ENCODE data around the gene LRP10. TPM values are rescaled to one million over a fixed set of nuclear protein-coding genes. Genes with fewer than 3 reads are reported as not detected.

The LRP10 gene
- total RNA-seq, 1 donor from 2014 or later: 38.6 TPM

GRCh38 chr14:22877000-22877501, 5.5 kb downstream of the LRP10 start:
- Mint-ChIP-seq H3K4me1 (peaks cover 11% of the 10 kb centered on the region), H3K4me3 (no peak overlapping the region), H3K9me3 (no peaks in the 10 kb centered on the region), H3K27ac (no peak overlapping the region), H3K36me3 (peaks cover 23% of the 10 kb centered on the region), H3K27me3 (ENCODE audit: low read depth) (no peaks in the 10 kb centered on the region)
- no peak for DNase-seq (ENCODE audit: low spot score in 2 of 2, unreplicated experiment in 2 of 2)
- no peak for TF ChIP-seq CTCF (IDR thresholded peaks at IDR 0.05; ENCODE audit: unreplicated experiment)

DNA sequence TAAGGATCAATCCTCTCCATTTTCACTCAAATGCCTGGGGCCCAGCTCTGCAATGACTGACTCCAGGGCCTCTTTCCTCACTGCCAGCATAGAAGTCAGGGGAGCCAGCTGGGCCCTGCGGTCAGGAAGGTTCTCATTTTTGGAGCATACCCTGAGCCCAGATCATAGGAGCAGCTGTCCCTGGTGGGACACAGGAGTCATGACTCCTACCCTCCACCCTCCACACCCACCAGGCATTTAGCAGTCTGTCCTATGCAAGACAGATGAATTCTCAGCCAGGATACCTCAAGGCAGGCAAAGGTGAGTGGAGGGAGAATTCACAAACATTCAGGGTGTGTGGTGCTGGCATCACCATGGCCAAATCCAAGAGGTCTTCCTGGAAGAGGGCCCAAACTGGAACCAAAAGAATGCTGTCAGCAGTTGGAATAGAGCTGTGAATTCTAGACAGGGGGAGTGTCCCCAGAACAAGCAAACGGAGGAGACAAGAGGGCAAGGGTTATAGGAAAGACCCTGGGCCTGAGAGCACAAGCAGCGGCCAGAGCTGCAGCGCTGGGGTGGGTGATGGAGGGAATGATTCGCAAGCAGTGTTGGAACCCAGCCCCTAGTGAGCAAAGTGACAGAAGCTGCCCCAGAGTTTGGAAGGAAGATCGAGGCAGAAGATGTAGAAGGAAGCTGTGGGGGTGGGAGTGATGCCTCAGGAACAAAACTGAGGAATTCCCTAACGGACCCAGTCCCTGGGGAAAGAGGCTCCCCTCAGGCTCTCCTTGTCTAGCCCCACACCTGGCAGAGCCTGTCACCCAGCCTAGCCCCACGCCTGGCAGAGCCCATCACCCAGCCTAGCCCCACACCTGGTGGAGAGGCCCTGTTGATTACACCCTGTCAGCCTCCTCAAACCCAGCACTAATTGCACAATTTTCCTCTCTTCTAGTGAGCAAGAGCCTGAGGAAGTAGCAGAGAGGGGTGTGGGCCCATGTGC, 7.0 kb downstream of the LRP10 start:
- TF ChIP-seq CTCF (IDR thresholded peaks at IDR 0.05; ENCODE audit: unreplicated experiment): no peak
- peaks cover 16% of the 10 kb centered on the region for H3K4me1 Mint-ChIP-seq
- H3K27me3 Mint-ChIP-seq (ENCODE audit: low read depth): no peaks in the 10 kb centered on the region
- H3K9me3 Mint-ChIP-seq: no peaks in the 10 kb centered on the region
- H3K36me3 Mint-ChIP-seq: peaks cover 23% of the 10 kb centered on the region
- DNase-seq (ENCODE audit: low spot score in 2 of 2, unreplicated experiment in 2 of 2): no peak
- no peak overlapping the region for H3K27ac Mint-ChIP-seq
- H3K4me3 Mint-ChIP-seq: no peak overlapping the region

GRCh38 chr14:22882064-22882463, 10.5 kb downstream of the LRP10 start:
- H3K4me1 Mint-ChIP-seq: peaks cover 40% of the 10 kb centered on the region
- no peak overlapping the region for H3K4me3 Mint-ChIP-seq
- H3K27ac Mint-ChIP-seq: peak overlapping the region; percentile 94
- H3K36me3 Mint-ChIP-seq: peaks cover 8% of the 10 kb centered on the region
- H3K9me3 Mint-ChIP-seq: no peaks in the 10 kb centered on the region
- no peak for DNase-seq (ENCODE audit: low spot score in 2 of 2, unreplicated experiment in 2 of 2)
- H3K27me3 Mint-ChIP-seq (ENCODE audit: low read depth): no peaks in the 10 kb centered on the region
- TF ChIP-seq CTCF (IDR thresholded peaks at IDR 0.05; ENCODE audit: unreplicated experiment): no peak

DNA sequence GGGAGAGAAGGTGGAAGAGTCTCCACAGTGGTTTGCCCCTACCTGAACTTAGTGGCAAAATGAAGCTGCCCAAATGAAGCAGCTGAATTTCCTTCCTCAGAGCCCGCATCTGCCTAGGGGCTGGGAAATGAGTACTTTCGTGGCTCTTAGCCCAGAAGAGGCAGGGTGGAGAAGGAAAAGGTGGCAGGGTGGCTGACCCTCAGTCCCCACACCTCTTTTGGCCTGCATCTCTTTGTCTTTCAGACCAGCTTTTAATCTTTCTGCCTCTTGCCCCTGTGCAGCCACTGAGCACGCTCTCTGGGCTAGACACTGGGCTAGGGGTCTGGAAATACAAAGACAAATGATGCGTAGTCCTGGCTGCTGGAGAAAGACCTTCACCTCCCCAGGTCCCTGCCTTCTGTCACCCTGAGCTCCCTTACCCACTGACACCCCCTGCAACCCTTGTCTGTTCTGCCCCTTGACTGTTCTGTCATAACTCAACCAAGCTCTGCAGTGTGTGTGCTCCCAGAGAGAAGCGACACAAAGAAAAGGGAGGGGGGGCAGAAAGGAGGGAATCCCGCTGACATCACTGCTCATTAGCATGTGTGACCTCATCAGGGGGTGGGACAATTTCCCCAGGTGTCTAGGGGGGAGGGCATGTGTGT, 11.1 kb downstream of the LRP10 start:
- Mint-ChIP-seq H3K36me3 (peaks cover 8% of the 10 kb centered on the region), H3K4me3 (peak overlapping the region; percentile 68), H3K4me1 (peaks cover 46% of the 10 kb centered on the region), H3K27me3 (ENCODE audit: low read depth) (no peaks in the 10 kb centered on the region), H3K27ac (peak overlapping the region; percentile 94), H3K9me3 (no peaks in the 10 kb centered on the region)
- DNase-seq (ENCODE audit: low spot score in 2 of 2, unreplicated experiment in 2 of 2): no peak
- TF ChIP-seq CTCF (IDR thresholded peaks at IDR 0.05; ENCODE audit: unreplicated experiment): no peak

GRCh38 chr14:22883173-22883976, 11.8 kb downstream of the LRP10 start, which contains the start of gene REM2:
REM2 (plus strand) TSS chr14:22883222; CDS start chr14:22883288, 66 bp downstream.
- no peaks in the 10 kb centered on the region for H3K9me3 Mint-ChIP-seq
- H3K36me3 Mint-ChIP-seq: peaks cover 3% of the 10 kb centered on the region
- peak within 1 kb of the TSS; percentile 94 for H3K27ac Mint-ChIP-seq
- H3K4me1 Mint-ChIP-seq: peaks cover 53% of the 10 kb centered on the region
- peak within 1 kb of the TSS; percentile 68 for H3K4me3 Mint-ChIP-seq
- DNase-seq (ENCODE audit: low spot score in 2 of 2, unreplicated experiment in 2 of 2): no peak
- TF ChIP-seq CTCF (IDR thresholded peaks at IDR 0.05; ENCODE audit: unreplicated experiment): no peak
- H3K27me3 Mint-ChIP-seq (ENCODE audit: low read depth): no peaks in the 10 kb centered on the region

Data from mesothelial cell of epicardium (in vitro differentiated cells).